ENCODE results near the gene TAS1R2.

The TAS1R2 gene

DNA sequence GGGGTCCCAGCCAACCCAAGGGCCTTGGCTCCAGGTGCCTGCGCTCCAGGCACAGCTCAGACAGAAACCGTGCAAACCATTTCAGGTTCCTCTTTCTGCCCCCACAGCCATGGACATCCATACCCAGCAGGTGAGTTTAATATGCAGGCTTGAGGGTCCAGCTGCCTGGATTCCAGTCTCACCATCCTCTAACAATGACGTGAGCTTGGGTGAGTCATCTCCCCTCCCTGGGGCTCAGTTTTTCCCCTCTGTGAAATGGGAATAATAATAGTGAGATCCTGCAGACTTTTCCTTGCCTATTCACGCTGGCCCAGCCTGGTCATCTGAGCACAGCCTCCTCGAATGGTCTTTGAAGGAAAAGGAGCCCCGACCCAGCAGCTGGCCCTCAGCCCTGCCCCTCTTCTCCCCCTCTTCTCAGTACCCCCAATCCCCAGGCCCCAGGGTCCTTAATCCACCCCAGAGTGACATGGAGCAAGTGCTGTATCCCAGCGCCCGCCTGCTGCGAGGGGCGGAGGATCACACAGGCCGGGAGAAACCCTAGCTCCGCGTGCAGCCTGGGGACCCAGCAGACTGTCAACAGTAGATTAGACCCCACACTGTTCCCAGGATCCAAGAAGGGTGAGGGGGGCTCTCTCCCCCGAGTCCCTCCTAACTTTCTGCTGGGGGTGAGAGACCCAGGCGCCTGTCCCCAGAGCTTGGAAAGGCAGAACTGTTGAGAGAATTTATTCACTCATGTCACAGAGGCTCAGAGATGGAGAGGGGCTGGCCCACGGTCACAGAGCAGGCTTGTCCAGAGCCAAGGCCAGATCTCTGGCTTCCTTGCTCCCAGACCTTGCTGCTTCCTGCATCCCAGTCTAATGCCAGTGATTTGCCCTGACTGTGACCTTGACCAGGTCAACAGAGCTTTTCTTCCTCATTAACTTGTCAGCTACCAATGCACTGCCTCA lies 49.2 kb downstream of the TAS1R2 start:
- H3K4me3 ChIP-seq (replicated peaks; ENCODE audit: low read depth, low read length) = no peak overlapping the region
- TF ChIP-seq, protein P1, sequence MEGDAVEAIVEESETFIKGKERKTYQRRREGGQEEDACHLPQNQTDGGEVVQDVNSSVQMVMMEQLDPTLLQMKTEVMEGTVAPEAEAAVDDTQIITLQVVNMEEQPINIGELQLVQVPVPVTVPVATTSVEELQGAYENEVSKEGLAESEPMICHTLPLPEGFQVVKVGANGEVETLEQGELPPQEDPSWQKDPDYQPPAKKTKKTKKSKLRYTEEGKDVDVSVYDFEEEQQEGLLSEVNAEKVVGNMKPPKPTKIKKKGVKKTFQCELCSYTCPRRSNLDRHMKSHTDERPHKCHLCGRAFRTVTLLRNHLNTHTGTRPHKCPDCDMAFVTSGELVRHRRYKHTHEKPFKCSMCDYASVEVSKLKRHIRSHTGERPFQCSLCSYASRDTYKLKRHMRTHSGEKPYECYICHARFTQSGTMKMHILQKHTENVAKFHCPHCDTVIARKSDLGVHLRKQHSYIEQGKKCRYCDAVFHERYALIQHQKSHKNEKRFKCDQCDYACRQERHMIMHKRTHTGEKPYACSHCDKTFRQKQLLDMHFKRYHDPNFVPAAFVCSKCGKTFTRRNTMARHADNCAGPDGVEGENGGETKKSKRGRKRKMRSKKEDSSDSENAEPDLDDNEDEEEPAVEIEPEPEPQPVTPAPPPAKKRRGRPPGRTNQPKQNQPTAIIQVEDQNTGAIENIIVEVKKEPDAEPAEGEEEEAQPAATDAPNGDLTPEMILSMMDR (IDR thresholded peaks at IDR 0.05; ENCODE audit: low read length, missing control alignments) = no peak
- DNase-seq (ENCODE audit: low read depth) = no peak

GRCh38 chr1:18808550-18808949 lies 50.9 kb downstream of the TAS1R2 start:
- DNase-seq (ENCODE audit: low read depth) = no peak
- no peak overlapping the region for H3K4me3 ChIP-seq (replicated peaks; ENCODE audit: low read depth, low read length)
- TF ChIP-seq, protein P1 (IDR thresholded peaks at IDR 0.05; ENCODE audit: low read length, missing control alignments) = no peak

- TF ChIP-seq, protein P1 (IDR thresholded peaks at IDR 0.05; ENCODE audit: low read length, missing control alignments) = no peak
- no peak overlapping the region for H3K4me3 ChIP-seq (replicated peaks; ENCODE audit: low read depth, low read length)
- no peak for DNase-seq (ENCODE audit: low read depth)
Observed at GRCh38 chr1:18807334-18808063, 52.0 kb downstream of the TAS1R2 start.

- no peak overlapping the region for H3K4me3 ChIP-seq (replicated peaks; ENCODE audit: low read depth, low read length)
- no peak for DNase-seq (ENCODE audit: low read depth)
- TF ChIP-seq, protein P1 (IDR thresholded peaks at IDR 0.05; ENCODE audit: low read length, missing control alignments) = no peak
Observed at GRCh38 chr1:18805925-18806849, 53.3 kb downstream of the TAS1R2 start.

DNA sequence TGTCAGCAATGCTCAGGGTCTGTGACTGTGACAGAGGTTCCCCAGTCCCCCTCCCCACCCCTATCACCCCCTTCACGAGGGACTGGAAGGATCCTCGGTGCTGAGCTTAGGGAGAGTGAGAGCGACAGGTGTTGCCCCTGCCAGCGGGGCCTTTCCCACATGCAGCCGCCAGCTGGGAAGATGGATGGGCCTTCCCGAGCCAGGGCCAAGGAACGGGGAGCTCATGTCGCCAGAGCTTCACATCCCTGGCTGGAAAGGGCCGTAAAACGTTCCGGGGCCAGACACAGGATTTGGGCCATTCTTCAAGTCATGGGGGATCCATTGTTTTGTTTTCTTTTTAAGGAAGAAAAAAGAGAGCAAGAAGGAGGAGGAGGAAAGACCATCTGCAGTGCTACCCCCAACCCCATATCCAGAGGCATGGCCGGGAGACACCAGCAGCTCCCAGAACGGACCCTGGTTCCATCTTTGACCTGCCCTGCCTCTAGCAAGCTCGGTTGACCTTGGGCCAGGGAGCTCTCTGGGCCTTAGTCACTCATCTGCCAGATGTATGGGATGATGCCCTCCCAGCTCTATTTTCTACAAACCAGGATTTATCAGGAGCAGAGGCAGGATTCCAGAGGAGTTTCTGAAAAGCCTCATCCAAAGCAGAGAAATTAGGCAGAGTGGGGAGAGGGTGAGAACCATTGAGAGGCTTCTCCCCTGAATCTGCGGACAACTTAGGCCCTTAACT lies 54.1 kb downstream of the TAS1R2 start:
- DNase-seq (ENCODE audit: low read depth) = no peak
- TF ChIP-seq, protein P1 (IDR thresholded peaks at IDR 0.05; ENCODE audit: low read length, missing control alignments) = no peak
- H3K4me3 ChIP-seq (replicated peaks; ENCODE audit: low read depth, low read length) = no peak overlapping the region

GRCh38 chr1:18803851-18804250 lies 55.6 kb downstream of the TAS1R2 start:
- H3K4me3 ChIP-seq (replicated peaks; ENCODE audit: low read depth, low read length) = no peak overlapping the region
- DNase-seq (ENCODE audit: low read depth) = no peak
- TF ChIP-seq, protein P1 (IDR thresholded peaks at IDR 0.05; ENCODE audit: low read length, missing control alignments) = no peak
